ENCODE results near the gene CNNM3. TPM values are rescaled to one million over a fixed set of nuclear protein-coding genes. Genes with fewer than 3 reads are reported as not detected.
A peak's percentile ranks its signal among the peaks of the same experiment; 100 is the strongest.

CNNM3 gene
- total RNA-seq, 2 experiments from 2014 or later, result 13.5 to 18.6 TPM

GRCh38 chr2:96867756-96868554 is 51.9 kb downstream of the CNNM3 start:
- Histone ChIP-seq H2AFZ (ENCODE audit: low read length) (no peak overlapping the region), H3K27ac (ENCODE audit: low read depth, low read length, poor library complexity, severe bottlenecking) (no peak overlapping the region), H3K9me2 (ENCODE audit: insufficient read depth, low read length) (no peaks in the 10 kb centered on the region), H3K9me3 (ENCODE audit: low read length) (no peaks in the 10 kb centered on the region), H4K20me1 (ENCODE audit: insufficient read depth, low read length) (no peaks in the 10 kb centered on the region), H3K79me2 (ENCODE audit: insufficient read depth, low read depth, low read length) (no peaks in the 10 kb centered on the region), H3K36me3 (ENCODE audit: insufficient read depth, low read length) (no peaks in the 10 kb centered on the region), H3K4me3 (ENCODE audit: low read depth, low read length, poor library complexity, severe bottlenecking) (no peak overlapping the region), H3K4me2 (ENCODE audit: low read length) (peak overlapping the region; percentile 59), H3K4me1 (ENCODE audit: insufficient read depth, low read length, poor library complexity, severe bottlenecking) (peaks cover 13% of the 10 kb centered on the region)
- CTCF ChIA-PET (ENCODE audit: unreplicated experiment), result interaction anchor here (1.3 kb wide), 1 partner anchor 10 kb away, joined by 4 read pairs; the partner anchor contains the start of gene ANKRD39
- POLR2A ChIA-PET, result interaction anchor here (0.7 kb wide), 1 partner anchor 27 kb away, joined by 3 read pairs; no protein-coding TSS in a partner anchor
- no TSS peak for BruUV-seq (replicated peaks)
- intact Hi-C loops (cut with micrococcal nuclease; ENCODE audit: unreplicated experiment), result no loop called here
- TF ChIP-seq CTCF (conservative IDR thresholded peaks at IDR 0.05; ENCODE audit: low read length) (no peak), EZH2phosphoT487 (IDR thresholded peaks at IDR 0.05; ENCODE audit: borderline replicate concordance, low read depth, low read length) (no peak)
- no peak for DNase-seq (ENCODE audit: low spot score)

DNA sequence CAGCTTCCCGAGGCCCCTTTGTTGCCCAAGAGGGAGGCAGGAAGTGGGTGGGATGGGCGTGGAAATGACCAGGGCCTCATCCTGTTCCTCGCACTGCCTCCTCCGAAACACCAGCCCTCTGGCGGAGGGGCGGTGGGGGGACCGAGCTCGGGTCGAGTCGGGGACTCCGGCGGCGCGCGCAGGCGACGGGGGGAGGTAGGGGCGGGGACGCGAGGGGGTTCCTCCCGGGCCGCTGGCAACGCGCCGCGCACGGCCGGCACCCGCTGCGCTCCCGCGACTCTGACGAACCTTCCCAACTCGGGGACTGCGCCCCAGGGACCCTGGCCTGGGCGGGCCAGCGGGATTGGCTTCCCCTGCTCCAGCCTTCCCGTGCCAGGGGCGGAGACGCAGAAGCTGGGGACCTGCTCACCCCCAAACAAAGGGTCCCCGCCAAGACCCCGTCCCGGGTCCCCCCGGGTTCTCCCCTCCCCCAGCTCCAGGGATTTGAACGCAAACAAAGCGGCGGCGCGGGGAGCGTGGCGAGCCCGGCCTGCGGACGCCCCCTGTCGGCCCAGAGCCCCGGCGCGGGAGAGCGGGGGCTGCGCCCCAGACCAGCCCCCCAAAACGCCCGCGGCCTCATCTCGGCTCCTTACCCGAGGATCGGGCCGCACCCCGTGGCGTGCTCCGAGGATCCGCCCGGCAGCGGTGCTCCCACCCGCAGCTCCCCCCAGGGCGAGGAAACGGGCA is 52.6 kb downstream of the CNNM3 start:
- H3K79me2 ChIP-seq (ENCODE audit: insufficient read depth, low read depth, low read length), result no peaks in the 10 kb centered on the region
- TF ChIP-seq EZH2phosphoT487 (IDR thresholded peaks at IDR 0.05; ENCODE audit: borderline replicate concordance, low read depth, low read length) (no peak), CTCF (conservative IDR thresholded peaks at IDR 0.05; ENCODE audit: low read length) (peak; percentile 75)
- intact Hi-C loops (cut with micrococcal nuclease; ENCODE audit: unreplicated experiment), result no loop called here
- ChIA-PET CTCF (ENCODE audit: unreplicated experiment) (no interaction called here), POLR2A (interaction anchor here (0.7 kb wide), 1 partner anchor 27 kb away, joined by 3 read pairs; no protein-coding TSS in a partner anchor)
- no peak overlapping the region for H2AFZ ChIP-seq (ENCODE audit: low read length)
- H3K4me1 ChIP-seq (ENCODE audit: insufficient read depth, low read length, poor library complexity, severe bottlenecking), result peaks cover 13% of the 10 kb centered on the region
- peak overlapping the region; percentile 59 for H3K4me2 ChIP-seq (ENCODE audit: low read length)
- no peaks in the 10 kb centered on the region for H4K20me1 ChIP-seq (ENCODE audit: insufficient read depth, low read length)
- BruUV-seq (replicated peaks), result no TSS peak
- no peak overlapping the region for H3K27ac ChIP-seq (ENCODE audit: low read depth, low read length, poor library complexity, severe bottlenecking)
- H3K9me2 ChIP-seq (ENCODE audit: insufficient read depth, low read length), result no peaks in the 10 kb centered on the region
- no peaks in the 10 kb centered on the region for H3K9me3 ChIP-seq (ENCODE audit: low read length)
- peak overlapping the region; percentile 61 for H3K4me3 ChIP-seq (ENCODE audit: low read depth, low read length, poor library complexity, severe bottlenecking)
- no peaks in the 10 kb centered on the region for H3K36me3 ChIP-seq (ENCODE audit: insufficient read depth, low read length)
- DNase-seq (ENCODE audit: low spot score), result no peak
